Measurements from ENCODE around the gene GNAQ.
"Not testable (repeated sequence)": the region's sequence is repeated elsewhere in the genome, so short reads cannot be mapped to it uniquely, and the experiment has no call there.

Gene GNAQ

GRCh38 chr9:77690723-77691122 is 340.9 kb downstream of the GNAQ start:
- not testable (repeated sequence) for DNase-seq (ENCODE audit: low read depth in 2 of 2)

GRCh38 chr9:77690119-77690518 is 341.5 kb downstream of the GNAQ start:
- not testable (repeated sequence) for DNase-seq (ENCODE audit: low read depth in 2 of 2)

GRCh38 chr9:77687737-77688136 is 343.9 kb downstream of the GNAQ start:
- not testable (repeated sequence) for DNase-seq (ENCODE audit: low read depth in 2 of 2)

- DNase-seq (ENCODE audit: low read depth in 2 of 2) = no peak
These were observed 351.0 kb downstream of the GNAQ start for GRCh38 chr9:77680581-77680980.

GRCh38 chr9:77679661-77680368 is 351.8 kb downstream of the GNAQ start:
- DNase-seq (ENCODE audit: low read depth in 2 of 2) = no peak

- DNase-seq (ENCODE audit: low read depth in 2 of 2) = no peak
These were observed 352.5 kb downstream of the GNAQ start for GRCh38 chr9:77679088-77679487.

GRCh38 chr9:77677957-77678535 is 353.6 kb downstream of the GNAQ start:
- DNase-seq (ENCODE audit: low read depth in 2 of 2) = no peak

GRCh38 chr9:77677397-77677796 is 354.2 kb downstream of the GNAQ start:
- no peak for DNase-seq (ENCODE audit: low read depth in 2 of 2)

GRCh38 chr9:77673941-77674791 is 357.4 kb downstream of the GNAQ start:
- no peak for DNase-seq (ENCODE audit: low read depth in 2 of 2)

GRCh38 chr9:77672183-77672582 is 359.4 kb downstream of the GNAQ start:
- DNase-seq (ENCODE audit: low read depth in 2 of 2) = no peak

- no peak for DNase-seq (ENCODE audit: low read depth in 2 of 2)
These were observed 364.5 kb downstream of the GNAQ start for GRCh38 chr9:77667151-77667550.
